OCI-LY7 (cell line): ENCODE results near the gene ARMCX1.

ENCODE experiments used
- EZH2phosphoT487 ChIP-seq: fragments of 200-600 bp; sonication (generic); IDR thresholded peaks from 2 replicates; pipeline ENCODE4 v1.6.1; 2018; ENCODE audit warnings: low read depth, borderline replicate concordance, mild to moderate bottlenecking, mixed run types, antibody characterized with exemption, low read length, moderate library complexity, mixed read lengths
- TF ChIP-seq, protein P1 (sequence below): fragments of 200-600 bp; sonication (generic); conservative IDR thresholded peaks from 2 replicates; pipeline ENCODE4 v1.5.1; 2014; ENCODE audit warnings: mild to moderate bottlenecking, antibody characterized with exemption, low read length, moderate library complexity, mixed read lengths

DNA sequence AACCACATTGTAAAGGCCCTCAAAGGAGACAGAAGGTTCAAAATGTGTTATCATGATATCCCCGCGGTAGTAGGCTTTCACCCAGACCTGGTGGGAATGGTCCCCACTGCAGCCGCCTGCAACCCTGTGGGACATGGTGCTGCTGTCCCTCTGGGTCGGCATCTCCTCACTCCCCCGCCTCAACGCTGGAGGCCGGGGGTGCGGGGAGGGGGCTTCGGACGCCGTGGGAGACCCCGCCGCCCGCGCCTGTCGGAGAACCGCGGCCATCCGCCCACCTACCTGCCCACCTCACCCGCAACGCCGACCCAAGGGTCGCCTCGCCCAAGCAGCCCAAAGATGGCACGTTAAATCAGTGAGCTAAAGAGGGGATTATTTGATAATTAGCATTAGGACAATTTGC, 11.2 kb upstream of the ARMCX1 start:
- TF ChIP-seq, protein P1, sequence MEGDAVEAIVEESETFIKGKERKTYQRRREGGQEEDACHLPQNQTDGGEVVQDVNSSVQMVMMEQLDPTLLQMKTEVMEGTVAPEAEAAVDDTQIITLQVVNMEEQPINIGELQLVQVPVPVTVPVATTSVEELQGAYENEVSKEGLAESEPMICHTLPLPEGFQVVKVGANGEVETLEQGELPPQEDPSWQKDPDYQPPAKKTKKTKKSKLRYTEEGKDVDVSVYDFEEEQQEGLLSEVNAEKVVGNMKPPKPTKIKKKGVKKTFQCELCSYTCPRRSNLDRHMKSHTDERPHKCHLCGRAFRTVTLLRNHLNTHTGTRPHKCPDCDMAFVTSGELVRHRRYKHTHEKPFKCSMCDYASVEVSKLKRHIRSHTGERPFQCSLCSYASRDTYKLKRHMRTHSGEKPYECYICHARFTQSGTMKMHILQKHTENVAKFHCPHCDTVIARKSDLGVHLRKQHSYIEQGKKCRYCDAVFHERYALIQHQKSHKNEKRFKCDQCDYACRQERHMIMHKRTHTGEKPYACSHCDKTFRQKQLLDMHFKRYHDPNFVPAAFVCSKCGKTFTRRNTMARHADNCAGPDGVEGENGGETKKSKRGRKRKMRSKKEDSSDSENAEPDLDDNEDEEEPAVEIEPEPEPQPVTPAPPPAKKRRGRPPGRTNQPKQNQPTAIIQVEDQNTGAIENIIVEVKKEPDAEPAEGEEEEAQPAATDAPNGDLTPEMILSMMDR = no peak
- no peak for TF ChIP-seq EZH2phosphoT487
